ENCODE results near the gene APOL1. TPM values are rescaled to one million over a fixed set of nuclear protein-coding genes. Genes with fewer than 3 reads are reported as not detected.

APOL1 gene
- polyA plus RNA-seq, 1 experiment, result 1.9 TPM

DNA sequence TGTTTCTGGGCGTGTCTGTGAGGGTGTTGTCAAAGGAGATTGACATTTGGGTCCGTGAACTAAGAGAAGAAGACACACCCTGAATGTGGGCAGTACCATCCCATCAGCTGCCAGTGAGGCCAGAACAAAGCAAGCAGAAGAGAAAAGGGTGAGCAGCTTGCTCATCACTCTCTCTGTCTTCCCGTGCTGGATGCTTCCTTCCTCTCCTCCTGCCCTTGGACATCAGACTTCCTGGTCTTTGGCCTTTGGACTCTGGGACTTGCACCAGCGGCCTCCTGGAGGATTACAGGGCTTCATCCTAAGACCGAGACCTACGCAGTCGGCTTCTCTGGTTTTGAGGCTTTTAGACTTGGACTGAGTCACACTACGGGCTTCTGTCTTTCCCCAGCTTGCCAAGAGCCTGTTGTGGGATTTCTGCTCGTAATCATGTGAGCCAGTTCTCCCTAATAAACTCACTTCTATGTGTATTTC, 32.4 kb upstream of the APOL1 start:
- ChIA-PET POLR2A (no interaction called here), CTCF (no interaction called here)
- Histone ChIP-seq H3K4me3 (ENCODE audit: low read depth, low read length) (no peak overlapping the region), H3K36me3 (ENCODE audit: control insufficient read depth, insufficient read depth, low read length) (no peaks in the 10 kb centered on the region), H3K27me3 (ENCODE audit: control insufficient read depth, insufficient read depth, low read length) (peaks cover 18% of the 10 kb centered on the region)
- TF ChIP-seq, protein P1, sequence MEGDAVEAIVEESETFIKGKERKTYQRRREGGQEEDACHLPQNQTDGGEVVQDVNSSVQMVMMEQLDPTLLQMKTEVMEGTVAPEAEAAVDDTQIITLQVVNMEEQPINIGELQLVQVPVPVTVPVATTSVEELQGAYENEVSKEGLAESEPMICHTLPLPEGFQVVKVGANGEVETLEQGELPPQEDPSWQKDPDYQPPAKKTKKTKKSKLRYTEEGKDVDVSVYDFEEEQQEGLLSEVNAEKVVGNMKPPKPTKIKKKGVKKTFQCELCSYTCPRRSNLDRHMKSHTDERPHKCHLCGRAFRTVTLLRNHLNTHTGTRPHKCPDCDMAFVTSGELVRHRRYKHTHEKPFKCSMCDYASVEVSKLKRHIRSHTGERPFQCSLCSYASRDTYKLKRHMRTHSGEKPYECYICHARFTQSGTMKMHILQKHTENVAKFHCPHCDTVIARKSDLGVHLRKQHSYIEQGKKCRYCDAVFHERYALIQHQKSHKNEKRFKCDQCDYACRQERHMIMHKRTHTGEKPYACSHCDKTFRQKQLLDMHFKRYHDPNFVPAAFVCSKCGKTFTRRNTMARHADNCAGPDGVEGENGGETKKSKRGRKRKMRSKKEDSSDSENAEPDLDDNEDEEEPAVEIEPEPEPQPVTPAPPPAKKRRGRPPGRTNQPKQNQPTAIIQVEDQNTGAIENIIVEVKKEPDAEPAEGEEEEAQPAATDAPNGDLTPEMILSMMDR (IDR thresholded peaks at IDR 0.05; ENCODE audit: insufficient read depth, low read depth, low read length), result no peak
- DNase-seq (ENCODE audit: low read depth), result no peak

DNA sequence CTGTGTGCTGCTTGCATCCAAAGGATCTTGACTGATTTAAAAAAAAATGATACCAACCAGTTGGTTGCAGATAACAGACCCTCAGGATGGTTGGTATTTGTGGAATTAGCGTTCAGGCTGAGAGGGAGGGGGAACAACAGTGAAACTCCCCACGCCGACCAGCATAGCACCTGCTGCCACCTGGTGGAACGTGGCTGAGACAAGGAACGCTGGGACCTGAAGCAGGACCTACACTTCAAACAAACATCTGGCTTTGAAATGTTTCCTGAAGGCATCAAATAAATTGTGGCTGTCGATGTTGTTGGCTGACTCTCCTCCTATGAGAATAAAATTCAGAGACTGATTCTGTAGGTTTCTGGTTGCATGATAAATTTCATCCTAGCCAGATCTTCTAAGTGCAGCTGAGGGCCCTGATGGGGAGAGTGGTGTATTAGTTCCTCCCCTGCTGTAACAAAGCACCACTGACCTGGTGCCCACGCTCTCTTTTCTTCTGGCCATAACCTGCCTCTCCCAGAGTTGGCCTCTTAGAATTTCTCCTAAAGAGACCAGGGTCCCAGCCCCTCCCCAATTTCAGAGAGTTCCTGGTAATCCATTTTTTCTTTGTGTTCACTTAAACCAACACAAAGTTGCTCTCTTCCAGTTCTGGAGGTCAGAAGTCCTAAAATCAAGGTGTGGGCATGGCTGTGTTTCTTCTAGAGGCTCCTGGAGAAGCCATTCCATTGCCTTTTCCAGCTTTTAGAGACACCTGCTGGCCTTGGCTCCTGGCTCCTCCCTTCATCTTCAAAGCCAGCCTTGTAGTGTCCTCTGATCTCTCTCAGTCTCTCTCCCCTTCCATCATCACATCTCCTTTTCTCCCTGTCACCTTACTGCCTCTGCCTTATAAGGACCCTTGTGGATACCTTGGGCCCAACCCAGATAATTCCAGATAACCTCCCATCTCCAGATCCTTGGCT, 30.9 kb upstream of the APOL1 start:
- ChIA-PET CTCF (interaction anchor here (0.9 to 1.1 kb wide), 2 partner anchors 11 to 18 kb away, joined by 3 to 4 read pairs; no protein-coding TSS in a partner anchor), POLR2A (no interaction called here)
- TF ChIP-seq, protein P1 (IDR thresholded peaks at IDR 0.05; ENCODE audit: insufficient read depth, low read depth, low read length), result peak; percentile 63
- no peaks in the 10 kb centered on the region; the same call in 1 of the 2 replicates for H3K36me3 ChIP-seq (ENCODE audit: control insufficient read depth, insufficient read depth, low read length)
- no peak for DNase-seq (ENCODE audit: low read depth)
- H3K27me3 ChIP-seq (ENCODE audit: control insufficient read depth, insufficient read depth, low read length), result peaks cover 16% of the 10 kb centered on the region
- no peak overlapping the region for H3K4me3 ChIP-seq (ENCODE audit: low read depth, low read length)

DNA sequence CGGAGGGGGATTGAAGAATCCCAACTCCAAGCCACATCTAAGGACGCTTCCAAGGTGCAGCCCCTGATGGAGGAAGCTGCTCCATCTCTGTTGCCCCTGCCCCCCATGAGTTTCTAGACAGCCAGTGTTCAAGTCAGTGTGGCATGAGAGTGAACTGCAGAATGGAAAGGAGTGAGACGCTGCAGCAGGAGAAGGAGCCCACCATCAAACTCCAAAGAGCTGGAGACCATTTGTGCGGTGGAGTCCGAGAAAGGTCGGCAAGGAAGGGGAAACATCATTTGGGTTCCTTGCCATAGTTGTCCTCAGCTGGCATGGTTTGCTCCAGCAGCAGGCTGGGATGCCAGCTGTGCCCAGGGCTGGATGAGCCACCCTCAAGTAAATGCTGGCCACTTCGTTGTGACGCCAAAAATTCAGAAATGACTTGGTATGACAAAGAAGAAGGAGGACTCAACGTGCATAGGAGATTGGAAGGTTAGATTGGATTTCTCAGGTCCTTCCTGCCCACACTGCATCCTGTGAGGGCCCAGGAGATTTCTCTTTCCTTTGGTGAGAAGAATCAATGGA, 30.0 kb upstream of the APOL1 start:
- Histone ChIP-seq H3K27me3 (ENCODE audit: control insufficient read depth, insufficient read depth, low read length) (peaks cover 12% of the 10 kb centered on the region), H3K36me3 (ENCODE audit: control insufficient read depth, insufficient read depth, low read length) (peaks cover 5% of the 10 kb centered on the region), H3K4me3 (ENCODE audit: low read depth, low read length) (no peak overlapping the region)
- TF ChIP-seq, protein P1 (IDR thresholded peaks at IDR 0.05; ENCODE audit: insufficient read depth, low read depth, low read length), result no peak
- ChIA-PET CTCF (interaction anchor here (0.9 to 1.1 kb wide), 2 partner anchors 12 to 19 kb away, joined by 3 to 4 read pairs; no protein-coding TSS in a partner anchor), POLR2A (no interaction called here)
- no peak for DNase-seq (ENCODE audit: low read depth)

DNA sequence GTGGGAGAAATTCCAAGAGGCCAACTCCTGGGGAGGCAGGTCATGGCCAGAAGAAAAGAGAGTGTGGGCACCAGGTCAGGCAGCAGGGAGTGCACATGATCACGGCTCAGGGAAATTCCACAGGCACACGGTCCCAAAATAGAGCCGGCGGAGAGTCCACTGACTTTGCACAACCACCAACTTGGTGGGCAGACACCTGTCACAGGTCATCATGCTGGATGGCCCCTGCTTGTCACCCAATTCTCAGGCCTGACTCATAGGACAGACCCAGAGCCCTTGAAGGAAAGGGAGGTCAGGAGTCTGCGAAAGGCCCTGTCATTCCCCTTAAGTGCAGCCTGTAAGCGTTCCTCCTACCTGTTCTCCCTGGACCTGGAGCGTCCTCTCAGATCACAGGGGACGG, 29.4 kb upstream of the APOL1 start:
- ChIA-PET POLR2A (no interaction called here), CTCF (interaction anchor here (0.9 to 1.1 kb wide), 2 partner anchors 12 to 19 kb away, joined by 3 to 4 read pairs; no protein-coding TSS in a partner anchor)
- no peak for DNase-seq (ENCODE audit: low read depth)
- H3K36me3 ChIP-seq (ENCODE audit: control insufficient read depth, insufficient read depth, low read length), result peaks cover 5% of the 10 kb centered on the region
- H3K27me3 ChIP-seq (ENCODE audit: control insufficient read depth, insufficient read depth, low read length), result peaks cover 11% of the 10 kb centered on the region
- H3K4me3 ChIP-seq (ENCODE audit: low read depth, low read length), result no peak overlapping the region
- TF ChIP-seq, protein P1 (IDR thresholded peaks at IDR 0.05; ENCODE audit: insufficient read depth, low read depth, low read length), result no peak

DNA sequence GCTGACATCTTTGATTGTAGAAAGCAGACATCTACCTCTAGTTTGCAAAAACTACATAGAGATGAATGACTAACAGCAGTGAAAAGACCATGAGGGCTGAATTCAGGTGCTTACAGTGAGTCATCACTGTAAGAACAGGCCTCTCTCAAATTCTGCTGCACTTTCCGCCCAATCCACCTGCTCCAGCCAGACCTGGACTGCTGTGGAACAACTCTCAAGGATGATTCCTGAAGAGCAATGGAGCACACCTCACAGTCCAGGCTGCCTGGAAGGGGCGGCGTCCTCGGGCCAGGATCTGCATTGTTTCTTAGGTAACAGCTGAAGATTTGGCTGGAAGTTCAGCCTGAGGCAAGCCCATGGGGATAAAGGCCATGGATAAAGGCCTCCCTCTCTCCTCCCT, 28.7 kb upstream of the APOL1 start:
- ChIA-PET POLR2A (no interaction called here), CTCF (no interaction called here)
- no peak for DNase-seq (ENCODE audit: low read depth)
- Histone ChIP-seq H3K36me3 (ENCODE audit: control insufficient read depth, insufficient read depth, low read length) (peaks cover 8% of the 10 kb centered on the region), H3K27me3 (ENCODE audit: control insufficient read depth, insufficient read depth, low read length) (peaks cover 9% of the 10 kb centered on the region), H3K4me3 (ENCODE audit: low read depth, low read length) (no peak overlapping the region)
- TF ChIP-seq, protein P1 (IDR thresholded peaks at IDR 0.05; ENCODE audit: insufficient read depth, low read depth, low read length), result no peak

Data from BJ (cell line).